ENCODE results near the gene TAOK3.

GRCh38 chr12:118193477-118193876 is 179.2 kb downstream of the TAOK3 start:
- TF ChIP-seq POLR2A (IDR thresholded peaks at IDR 0.05) = no peak
- no peak for TF ChIP-seq CTCF (IDR thresholded peaks at IDR 0.05)

Measured in breast epithelium (tissue), 3 donors.